Activated T-cell treated with anti-CD3 and anti-CD28 coated beads for 1 hour (primary cell): ENCODE results near the gene AIF1L.

Experiments used
- DNase-seq: peaks from one replicate; pipeline ENCODE4 v3.0.0-alpha.2; 2020; ENCODE audit warnings: low read depth

AIF1L gene

GRCh38 chr9:131096269-131097125 lies at the start of gene AIF1L:
AIF1L (plus strand) TSS chr9:131096531; CDS start chr9:131096630, 99 bp downstream.
- no peak for DNase-seq

GRCh38 chr9:131046581-131047202 lies 49.6 kb upstream of the AIF1L start:
- DNase-seq: peak; percentile 67

- DNase-seq: no peak
Observed at GRCh38 chr9:131048332-131048731, 48.0 kb upstream of the AIF1L start.

- no peak for DNase-seq
Observed at GRCh38 chr9:131048820-131049219, 47.5 kb upstream of the AIF1L start.

- DNase-seq: no peak
Observed at GRCh38 chr9:131049829-131050715, 46.3 kb upstream of the AIF1L start.

- no peak for DNase-seq
Observed at GRCh38 chr9:131050831-131051230, 45.5 kb upstream of the AIF1L start.

- no peak for DNase-seq
Observed at GRCh38 chr9:131051592-131052517, 44.5 kb upstream of the AIF1L start.

GRCh38 chr9:131053896-131054295 lies 42.4 kb upstream of the AIF1L start:
- DNase-seq: no peak

GRCh38 chr9:131056781-131057506 lies 39.4 kb upstream of the AIF1L start:
- DNase-seq: no peak

- no peak for DNase-seq
Observed at GRCh38 chr9:131060900-131061630, 35.3 kb upstream of the AIF1L start.

- no peak for DNase-seq
Observed at GRCh38 chr9:131062969-131063368, 33.4 kb upstream of the AIF1L start.

- DNase-seq: no peak
Observed at GRCh38 chr9:131065599-131065998, 30.7 kb upstream of the AIF1L start.

GRCh38 chr9:131067625-131068024 lies 28.7 kb upstream of the AIF1L start:
- DNase-seq: no peak

- no peak for DNase-seq
Observed at GRCh38 chr9:131068076-131068816, 28.1 kb upstream of the AIF1L start.

- DNase-seq: no peak
Observed at GRCh38 chr9:131069699-131070098, 26.6 kb upstream of the AIF1L start.

GRCh38 chr9:131072107-131072870 lies 24.0 kb upstream of the AIF1L start:
- no peak for DNase-seq

- DNase-seq: no peak
Observed at GRCh38 chr9:131072871-131073237, 23.5 kb upstream of the AIF1L start.

GRCh38 chr9:131076347-131077195 lies 19.8 kb upstream of the AIF1L start:
- DNase-seq: no peak
